Measurements from ENCODE around the gene NUDT14. TPM values are rescaled to one million over a fixed set of nuclear protein-coding genes. Genes with fewer than 3 reads are reported as not detected.

The NUDT14 gene
- total RNA-seq, 2 donors from 2014 or later = 13.3 to 18.2 TPM

DNA sequence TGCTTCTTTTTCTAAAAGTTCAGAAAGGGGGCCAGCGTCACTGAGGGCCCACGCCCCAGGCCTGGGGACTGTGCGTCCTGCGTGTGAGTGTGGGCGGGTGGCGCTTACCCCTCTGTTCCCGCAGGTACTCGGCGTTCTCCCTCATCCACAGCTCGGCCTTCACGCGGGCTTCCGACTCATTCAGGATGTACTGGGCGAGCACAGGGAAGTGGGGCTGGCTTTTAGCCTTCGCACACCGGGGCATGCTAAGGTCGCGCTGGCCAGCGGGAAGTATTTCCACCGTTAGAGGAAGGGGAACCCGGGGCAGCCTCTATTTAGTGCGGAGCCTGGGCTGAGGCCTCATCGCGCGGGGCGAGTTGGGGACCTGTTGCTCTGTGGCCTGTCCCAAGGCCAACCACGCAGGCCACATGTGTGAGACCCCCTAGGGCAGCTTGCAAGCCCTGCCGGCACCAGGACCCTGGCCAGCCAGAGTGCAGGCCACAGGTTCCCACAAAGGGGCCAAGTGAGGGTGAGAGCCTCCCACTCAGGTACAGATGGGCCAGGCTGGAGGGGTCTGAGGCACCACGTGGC, 38.0 kb upstream of the NUDT14 start:
- H3K9me3 Mint-ChIP-seq = peaks cover 0 to 1% of the 10 kb centered on the region in 2 donors
- H3K4me3 Mint-ChIP-seq = no peak overlapping the region
- peaks cover 5% of the 10 kb centered on the region for H3K4me1 Mint-ChIP-seq (ENCODE audit: low read depth)
- H3K27ac Mint-ChIP-seq = no peak overlapping the region
- H3K36me3 Mint-ChIP-seq (ENCODE audit: insufficient read depth in 2 of 2) = peaks cover 1 to 3% of the 10 kb centered on the region in 2 donors
- H3K27me3 Mint-ChIP-seq (ENCODE audit: low read depth) = no peaks in the 10 kb centered on the region
- DNase-seq = no peak
- no peak for ATAC-seq (replicated peaks in 1 of 2)

- no peak for ATAC-seq (replicated peaks in 1 of 2)
- Mint-ChIP-seq H3K27me3 (ENCODE audit: low read depth) (no peaks in the 10 kb centered on the region), H3K4me3 (no peak overlapping the region), H3K36me3 (ENCODE audit: insufficient read depth in 2 of 2) (peaks cover 1 to 3% of the 10 kb centered on the region in 2 donors), H3K27ac (no peak overlapping the region), H3K4me1 (ENCODE audit: low read depth) (peaks cover 5% of the 10 kb centered on the region), H3K9me3 (peaks cover 0 to 1% of the 10 kb centered on the region in 2 donors)
- no peak for DNase-seq
Observed at GRCh38 chr14:105218611-105219010, 37.5 kb upstream of the NUDT14 start.

- peaks cover 1 to 3% of the 10 kb centered on the region in 2 donors for H3K36me3 Mint-ChIP-seq (ENCODE audit: insufficient read depth in 2 of 2)
- DNase-seq (no peak), ATAC-seq (replicated peaks in 1 of 2) (no peak)
- H3K4me3 Mint-ChIP-seq = no peak overlapping the region
- peaks cover 0 to 1% of the 10 kb centered on the region in 2 donors for H3K9me3 Mint-ChIP-seq
- H3K27me3 Mint-ChIP-seq (ENCODE audit: low read depth) = no peaks in the 10 kb centered on the region
- H3K4me1 Mint-ChIP-seq (ENCODE audit: low read depth) = peaks cover 5% of the 10 kb centered on the region
- H3K27ac Mint-ChIP-seq = no peak overlapping the region
Observed at GRCh38 chr14:105217774-105218173, 36.7 kb upstream of the NUDT14 start.

GRCh38 chr14:105216490-105217247, 35.6 kb upstream of the NUDT14 start:
- ATAC-seq (replicated peaks in 1 of 2) = no peak
- Mint-ChIP-seq H3K27me3 (ENCODE audit: low read depth) (no peaks in the 10 kb centered on the region), H3K4me1 (ENCODE audit: low read depth) (peaks cover 5% of the 10 kb centered on the region), H3K36me3 (ENCODE audit: insufficient read depth in 2 of 2) (peaks cover 1 to 3% of the 10 kb centered on the region in 2 donors), H3K4me3 (no peak overlapping the region), H3K9me3 (peaks cover 0 to 1% of the 10 kb centered on the region in 2 donors), H3K27ac (no peak overlapping the region)
- no peak for DNase-seq

DNA sequence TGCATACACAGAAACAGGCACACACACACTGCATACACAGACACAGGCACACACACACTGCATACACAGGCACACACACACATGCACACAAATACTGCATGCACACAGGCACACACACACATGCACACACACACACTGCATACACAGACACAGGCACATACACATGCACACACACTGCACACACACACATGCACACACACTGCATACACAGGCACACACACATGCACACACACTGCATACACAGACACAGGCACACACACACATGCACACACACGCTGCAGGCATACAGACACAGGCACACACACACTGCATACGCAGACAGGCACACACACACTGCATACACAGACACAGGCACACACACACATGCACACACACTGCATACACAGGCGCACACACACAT, 34.5 kb upstream of the NUDT14 start:
- Mint-ChIP-seq H3K4me3 (no peak overlapping the region), H3K27me3 (ENCODE audit: low read depth) (no peaks in the 10 kb centered on the region)

GRCh38 chr14:105214324-105214915, 33.3 kb upstream of the NUDT14 start:
- H3K27ac Mint-ChIP-seq = no peak overlapping the region
- H3K27me3 Mint-ChIP-seq (ENCODE audit: low read depth) = no peaks in the 10 kb centered on the region
- H3K9me3 Mint-ChIP-seq = peaks cover 0 to 1% of the 10 kb centered on the region in 2 donors
- ATAC-seq (replicated peaks in 1 of 2) = no peak
- H3K36me3 Mint-ChIP-seq (ENCODE audit: insufficient read depth in 2 of 2) = peaks cover 1 to 3% of the 10 kb centered on the region in 2 donors
- H3K4me1 Mint-ChIP-seq (ENCODE audit: low read depth) = peaks cover 5% of the 10 kb centered on the region
- no peak for DNase-seq
- H3K4me3 Mint-ChIP-seq = no peak overlapping the region

More for the DNA sequence above, 34.5 kb upstream of the NUDT14 start:
- ATAC-seq (replicated peaks in 1 of 2) (no peak), DNase-seq (no peak)
- no peak overlapping the region for H3K27ac Mint-ChIP-seq
- peaks cover 5% of the 10 kb centered on the region for H3K4me1 Mint-ChIP-seq (ENCODE audit: low read depth)
- H3K9me3 Mint-ChIP-seq = peaks cover 0 to 1% of the 10 kb centered on the region in 2 donors
- H3K36me3 Mint-ChIP-seq (ENCODE audit: insufficient read depth in 2 of 2) = peaks cover 1 to 3% of the 10 kb centered on the region in 2 donors

GRCh38 chr14:105213361-105213760, 32.2 kb upstream of the NUDT14 start:
- Mint-ChIP-seq H3K4me3 (no peak overlapping the region), H3K27ac (no peak overlapping the region), H3K27me3 (ENCODE audit: low read depth) (no peaks in the 10 kb centered on the region), H3K9me3 (peaks cover 0 to 1% of the 10 kb centered on the region in 2 donors), H3K36me3 (ENCODE audit: insufficient read depth in 2 of 2) (peaks cover under 1 to 1% of the 10 kb centered on the region in 2 donors), H3K4me1 (ENCODE audit: low read depth) (peaks cover 5% of the 10 kb centered on the region)
- no peak for ATAC-seq (replicated peaks in 1 of 2)
- DNase-seq = no peak

DNA sequence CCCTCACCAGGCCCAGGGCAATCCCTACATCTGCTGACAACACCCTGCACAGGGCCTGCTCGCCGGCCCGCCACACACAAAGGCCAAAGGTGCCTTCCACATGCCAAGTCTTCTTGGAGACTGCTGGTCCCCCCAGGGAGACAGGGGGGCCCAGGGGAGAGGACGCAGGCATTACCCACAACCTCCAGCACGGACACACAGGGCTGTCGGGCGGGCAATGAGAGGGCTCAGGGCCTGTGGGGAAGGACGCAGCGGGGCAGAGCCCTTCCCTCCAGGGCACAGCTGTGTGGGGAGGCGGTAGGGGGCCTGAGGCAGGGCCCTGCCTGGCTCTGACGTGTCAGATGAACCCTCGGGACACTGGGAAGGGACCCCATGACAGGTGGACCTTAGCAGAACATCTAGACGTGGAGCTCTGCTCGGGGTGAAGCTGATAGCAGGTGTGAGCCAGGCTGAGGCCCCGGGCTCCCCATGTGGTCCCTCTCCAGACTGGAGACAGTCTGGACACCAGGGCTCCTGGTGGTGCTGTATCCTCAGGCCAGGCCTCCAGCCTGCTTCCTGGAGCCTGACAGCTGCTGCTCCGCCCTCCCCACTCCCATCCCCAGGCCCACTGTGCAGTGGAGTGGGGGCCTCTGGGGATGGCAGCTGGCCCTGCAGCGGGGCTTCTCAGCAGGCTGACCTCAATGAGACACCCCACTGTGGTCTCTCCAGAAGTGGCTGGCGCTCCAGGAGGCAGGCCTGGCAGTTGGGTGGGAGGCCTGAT, 31.6 kb upstream of the NUDT14 start:
- Mint-ChIP-seq H3K36me3 (ENCODE audit: insufficient read depth in 2 of 2) (peaks cover 0 to 1% of the 10 kb centered on the region in 2 donors), H3K4me3 (no peak overlapping the region), H3K27ac (no peak overlapping the region), H3K4me1 (ENCODE audit: low read depth) (peaks cover 5% of the 10 kb centered on the region), H3K27me3 (ENCODE audit: low read depth) (no peaks in the 10 kb centered on the region), H3K9me3 (peaks cover 0 to 1% of the 10 kb centered on the region in 2 donors)
- ATAC-seq (replicated peaks in 1 of 2) (no peak), DNase-seq (no peak)

- no peak overlapping the region for H3K4me3 Mint-ChIP-seq
- H3K36me3 Mint-ChIP-seq (ENCODE audit: insufficient read depth in 2 of 2) = no peaks in the 10 kb centered on the region
- H3K27ac Mint-ChIP-seq = no peak overlapping the region
- DNase-seq (no peak), ATAC-seq (replicated peaks in 1 of 2) (no peak)
- no peaks in the 10 kb centered on the region for H3K27me3 Mint-ChIP-seq (ENCODE audit: low read depth)
- peaks cover 0 to 1% of the 10 kb centered on the region in 2 donors for H3K9me3 Mint-ChIP-seq
- peaks cover 5% of the 10 kb centered on the region for H3K4me1 Mint-ChIP-seq (ENCODE audit: low read depth)
Observed at GRCh38 chr14:105211758-105212089, 30.6 kb upstream of the NUDT14 start.

DNA sequence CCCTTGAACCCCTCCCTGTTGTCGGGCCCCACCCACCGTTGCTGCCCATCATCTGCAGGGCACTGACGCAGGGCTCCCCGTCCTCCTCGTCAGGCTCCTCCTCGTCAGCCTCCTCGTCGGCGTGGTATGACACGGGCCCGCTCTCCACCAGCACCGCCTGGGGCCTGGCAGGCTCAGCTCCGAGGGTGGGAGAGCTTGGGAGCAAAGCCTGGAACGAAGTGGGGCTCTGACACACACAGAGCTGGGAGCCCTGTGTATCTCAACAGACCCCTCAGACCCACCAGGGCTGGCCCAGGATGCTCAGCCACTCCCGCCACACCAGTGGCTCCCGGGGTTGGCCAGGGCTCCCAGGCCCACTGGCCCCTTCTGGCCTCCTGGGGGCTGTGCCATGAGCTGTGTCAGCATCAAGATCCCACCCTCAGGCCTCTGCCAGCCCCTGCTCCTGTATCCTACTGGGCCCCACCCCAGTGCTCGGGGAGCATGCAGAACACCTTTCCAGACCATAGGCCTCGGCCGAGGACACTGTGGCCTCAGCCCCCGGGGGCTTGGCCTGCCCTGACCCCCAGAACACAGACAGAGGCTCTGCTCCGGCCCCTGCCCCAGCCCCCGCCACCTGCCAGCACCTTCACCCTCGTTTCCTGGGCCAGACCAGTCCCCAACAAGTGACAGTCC, 30.1 kb upstream of the NUDT14 start:
- Mint-ChIP-seq H3K36me3 (ENCODE audit: insufficient read depth in 2 of 2) (no peaks in the 10 kb centered on the region), H3K4me3 (no peak overlapping the region), H3K4me1 (ENCODE audit: low read depth) (peaks cover 5% of the 10 kb centered on the region), H3K27me3 (ENCODE audit: low read depth) (no peaks in the 10 kb centered on the region), H3K9me3 (peaks cover 0 to 1% of the 10 kb centered on the region in 2 donors), H3K27ac (no peak overlapping the region)
- ATAC-seq (replicated peaks in 1 of 2) (no peak), DNase-seq (no peak)

DNA sequence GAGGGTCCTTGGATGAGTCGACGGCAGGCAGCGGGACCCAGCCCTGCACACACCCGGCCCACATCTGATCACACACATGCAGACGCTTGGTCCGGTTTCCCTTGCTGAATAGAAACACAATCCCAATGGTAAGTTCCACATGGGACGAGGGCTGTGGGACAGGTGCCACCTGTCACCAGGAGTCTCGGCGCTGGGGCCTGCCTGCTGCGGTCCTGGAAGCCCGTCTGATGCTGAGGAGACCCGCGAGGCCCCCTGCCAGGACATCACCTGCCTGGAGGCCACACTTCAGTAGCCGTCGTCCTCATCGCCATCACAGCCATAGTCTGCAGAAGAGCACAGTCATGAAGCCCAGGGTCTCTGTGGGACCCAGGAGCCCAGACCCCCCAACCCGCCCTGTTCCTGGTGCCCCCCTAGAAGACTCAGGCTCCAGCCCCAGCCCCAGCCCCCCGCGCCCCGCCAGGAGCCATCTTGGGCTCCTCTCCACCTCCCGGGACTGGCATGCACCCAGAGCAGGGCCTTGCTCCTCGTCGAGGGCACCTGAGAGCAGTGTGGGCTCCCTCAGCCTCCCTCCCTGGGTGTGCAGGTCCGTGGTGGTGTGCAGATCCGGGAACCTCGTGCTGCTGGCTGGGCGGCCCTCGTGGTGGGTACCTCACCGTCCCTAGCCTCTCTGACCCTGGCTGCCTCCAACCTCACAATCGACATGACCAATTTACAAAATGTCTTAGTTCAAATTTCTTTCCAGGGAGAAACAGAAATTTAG, 29.3 kb upstream of the NUDT14 start:
- Mint-ChIP-seq H3K9me3 (no peaks in the 10 kb centered on the region), H3K4me3 (no peak overlapping the region), H3K36me3 (ENCODE audit: insufficient read depth in 2 of 2) (no peaks in the 10 kb centered on the region), H3K27me3 (ENCODE audit: low read depth) (no peaks in the 10 kb centered on the region), H3K27ac (no peak overlapping the region), H3K4me1 (ENCODE audit: low read depth) (peaks cover 5% of the 10 kb centered on the region)
- DNase-seq (no peak), ATAC-seq (replicated peaks in 1 of 2) (no peak)

- no peak overlapping the region for H3K4me3 Mint-ChIP-seq
- DNase-seq (no peak), ATAC-seq (replicated peaks in 1 of 2) (no peak)
- H3K4me1 Mint-ChIP-seq (ENCODE audit: low read depth) = no peaks in the 10 kb centered on the region
- H3K9me3 Mint-ChIP-seq = no peaks in the 10 kb centered on the region
- no peaks in the 10 kb centered on the region for H3K36me3 Mint-ChIP-seq (ENCODE audit: insufficient read depth in 2 of 2)
- no peaks in the 10 kb centered on the region for H3K27me3 Mint-ChIP-seq (ENCODE audit: low read depth)
- H3K27ac Mint-ChIP-seq = no peak overlapping the region
Observed at GRCh38 chr14:105209646-105210045, 28.5 kb upstream of the NUDT14 start.
